ENCODE data around the gene MT1F.
"Not testable (repeated sequence)": the region's sequence is repeated elsewhere in the genome, so short reads cannot be mapped to it uniquely, and the experiment has no call there.

DNA sequence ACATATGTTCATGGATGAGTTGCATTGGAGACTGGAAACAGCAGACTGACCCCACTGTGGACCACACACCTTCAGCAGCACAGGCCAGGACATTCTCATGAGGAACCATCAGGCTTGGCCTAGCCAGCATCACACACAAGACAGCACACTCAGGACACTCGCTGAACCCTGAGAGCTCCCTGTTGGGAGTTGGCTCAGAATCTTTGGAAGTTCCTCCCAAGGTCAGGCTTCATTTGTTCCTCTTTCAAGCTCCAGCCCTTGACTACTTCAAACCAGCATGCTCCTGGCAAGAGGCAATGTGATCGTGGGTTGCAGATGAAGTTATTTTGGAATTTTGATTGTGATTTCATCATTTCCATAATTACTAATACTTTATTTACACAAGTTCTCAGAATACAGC is 13.9 kb downstream of the MT1F start:
- TF ChIP-seq, protein P1, sequence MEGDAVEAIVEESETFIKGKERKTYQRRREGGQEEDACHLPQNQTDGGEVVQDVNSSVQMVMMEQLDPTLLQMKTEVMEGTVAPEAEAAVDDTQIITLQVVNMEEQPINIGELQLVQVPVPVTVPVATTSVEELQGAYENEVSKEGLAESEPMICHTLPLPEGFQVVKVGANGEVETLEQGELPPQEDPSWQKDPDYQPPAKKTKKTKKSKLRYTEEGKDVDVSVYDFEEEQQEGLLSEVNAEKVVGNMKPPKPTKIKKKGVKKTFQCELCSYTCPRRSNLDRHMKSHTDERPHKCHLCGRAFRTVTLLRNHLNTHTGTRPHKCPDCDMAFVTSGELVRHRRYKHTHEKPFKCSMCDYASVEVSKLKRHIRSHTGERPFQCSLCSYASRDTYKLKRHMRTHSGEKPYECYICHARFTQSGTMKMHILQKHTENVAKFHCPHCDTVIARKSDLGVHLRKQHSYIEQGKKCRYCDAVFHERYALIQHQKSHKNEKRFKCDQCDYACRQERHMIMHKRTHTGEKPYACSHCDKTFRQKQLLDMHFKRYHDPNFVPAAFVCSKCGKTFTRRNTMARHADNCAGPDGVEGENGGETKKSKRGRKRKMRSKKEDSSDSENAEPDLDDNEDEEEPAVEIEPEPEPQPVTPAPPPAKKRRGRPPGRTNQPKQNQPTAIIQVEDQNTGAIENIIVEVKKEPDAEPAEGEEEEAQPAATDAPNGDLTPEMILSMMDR (IDR thresholded peaks at IDR 0.05; ENCODE audit: low read depth, low read length), result not testable (repeated sequence)
- TF ChIP-seq EZH2phosphoT487 (IDR thresholded peaks at IDR 0.05; ENCODE audit: low read depth), result not testable (repeated sequence)
